Measurements from ENCODE around the gene TPM1. TPM values are rescaled to one million over a fixed set of nuclear protein-coding genes. Genes with fewer than 3 reads are reported as not detected.

The TPM1 gene
- polyA plus RNA-seq, 2 donors: 135 to 322 TPM

- Histone ChIP-seq H3K36me3 (ENCODE audit: control insufficient read depth in 2 of 2, insufficient read depth in 2 of 2, low read length in 1 of 2) (no peaks in the 10 kb centered on the region), H3K27me3 (ENCODE audit: control insufficient read depth in 1 of 2, insufficient read depth in 2 of 2, low read length in 2 of 2) (no peaks in the 10 kb centered on the region), H3K4me3 (ENCODE audit: low read depth in 1 of 2, low read length in 2 of 2) (no peak overlapping the region), H3K9me3 (ENCODE audit: control insufficient read depth in 2 of 2, insufficient read depth in 1 of 2, low read depth in 1 of 2, low read length in 1 of 2) (no peaks in the 10 kb centered on the region), H3K27ac (ENCODE audit: low read depth in 2 of 2, low read length in 1 of 2) (no peak overlapping the region), H3K4me1 (ENCODE audit: control insufficient read depth in 2 of 2, insufficient read depth in 2 of 2, low read length in 1 of 2) (no peaks in the 10 kb centered on the region)
- 72 to 75% methylated on average over 2 of the region's 2 CpGs for WGBS, 2 donors
These were observed 71.9 kb downstream of the TPM1 start for GRCh38 chr15:63114465-63114864.

Other genes with a start within 250 kb of the TPM1 start
- gene LACTB, start 79.1 kb downstream of the TPM1 start, polyA plus RNA-seq: 1 to 10 TPM; 6.8 to 8.6 TPM
- 10 to 100 TPM; 55.1 to 59.5 TPM for gene RPS27L, start 114.7 kb downstream of the TPM1 start, polyA plus RNA-seq
- 1 to 10 TPM; 1.9 to 2.8 TPM for gene RAB8B, start 146.9 kb downstream of the TPM1 start, polyA plus RNA-seq
- 1 to 10 TPM; 1.6 to 2.0 TPM for gene APH1B, start 234.9 kb downstream of the TPM1 start, polyA plus RNA-seq